HepG2 (cell line): ENCODE measurements around the gene BICRAL. TPM values are rescaled to one million over a fixed set of nuclear protein-coding genes. Genes with fewer than 3 reads are reported as not detected.
A peak's percentile ranks its signal among the peaks of the same experiment; 100 is the strongest.

Experiments used
- AFF4 ChIP-seq: sonication (generic); formaldehyde crosslinking; IDR thresholded peaks from 2 replicates; pipeline ENCODE4 v1.4.0; 2020; ENCODE audit warnings: missing genetic modification reagents
- HOXD1 ChIP-seq: sonication (generic); formaldehyde crosslinking; IDR thresholded peaks from 2 replicates; pipeline ENCODE4 v1.5.0; 2020; ENCODE audit warnings: missing genetic modification reagents
- KAT2B ChIP-seq: fragments of 150-350 bp; IDR thresholded peaks from 2 replicates; pipeline ENCODE4 v1.6.1; 2014; ENCODE audit warnings: low read depth, low read length, borderline replicate concordance
- KLF11 ChIP-seq: IDR thresholded peaks from 2 replicates; pipeline ENCODE4 v1.6.1; 2016; ENCODE audit warnings: missing compliant biosample characterization
- SIX1 ChIP-seq: sonication (generic); formaldehyde crosslinking; IDR thresholded peaks from 2 replicates; pipeline ENCODE4 v1.4.0; 2020; ENCODE audit warnings: missing genetic modification reagents, borderline replicate concordance
- ZFX ChIP-seq: sonication (generic); formaldehyde crosslinking; IDR thresholded peaks from 2 replicates; pipeline ENCODE4 v1.4.0; 2020; ENCODE audit warnings: mild to moderate bottlenecking, low read depth, missing genetic modification reagents, moderate library complexity
- ZNF101 ChIP-seq: sonication (generic); formaldehyde crosslinking; IDR thresholded peaks from 2 replicates; pipeline ENCODE4 v1.4.0; 2020; ENCODE audit warnings: mild to moderate bottlenecking, low read depth, missing genetic modification reagents, borderline replicate concordance
- ZNF264 ChIP-seq: sonication (generic); formaldehyde crosslinking; IDR thresholded peaks from 2 replicates; pipeline ENCODE4 v1.4.0; 2020; ENCODE audit warnings: missing genetic modification reagents
- ZNF317 ChIP-seq: sonication (generic); formaldehyde crosslinking; IDR thresholded peaks from 2 replicates; pipeline ENCODE4 v1.5.0; 2020; ENCODE audit warnings: mild to moderate bottlenecking, missing genetic modification reagents
- ZNF350 ChIP-seq: sonication (generic); formaldehyde crosslinking; IDR thresholded peaks from 2 replicates; pipeline ENCODE4 v1.4.0; 2020; ENCODE audit warnings: mild to moderate bottlenecking, low read depth, missing genetic modification reagents, borderline replicate concordance
- ZNF547 ChIP-seq: sonication (generic); formaldehyde crosslinking; IDR thresholded peaks from 2 replicates; pipeline ENCODE4 v1.5.1; 2020; ENCODE audit warnings: mild to moderate bottlenecking, missing genetic modification reagents
- ZNF670 ChIP-seq: sonication (generic); formaldehyde crosslinking; IDR thresholded peaks from 2 replicates; pipeline ENCODE4 v1.8.0; 2022; ENCODE audit warnings: mild to moderate bottlenecking, missing genetic modification reagents, borderline replicate concordance
- ZNF747 ChIP-seq: sonication (generic); formaldehyde crosslinking; IDR thresholded peaks from 2 replicates; pipeline ENCODE4 v1.8.1; 2023; ENCODE audit warnings: missing genetic modification reagents, mild to moderate bottlenecking, borderline replicate concordance
- ZNF790 ChIP-seq: sonication (generic); formaldehyde crosslinking; IDR thresholded peaks from 2 replicates; pipeline ENCODE4 v1.8.0; 2022; ENCODE audit warnings: missing genetic modification reagents, mild to moderate bottlenecking, borderline replicate concordance
- ZNF83 ChIP-seq: sonication (generic); formaldehyde crosslinking; IDR thresholded peaks from 2 replicates; pipeline ENCODE4 v1.4.0; 2020; ENCODE audit warnings: missing genetic modification reagents, mild to moderate bottlenecking, borderline replicate concordance
- ZNF850 ChIP-seq: sonication (generic); formaldehyde crosslinking; conservative IDR thresholded peaks from 2 replicates; pipeline ENCODE4 v1.9.0; 2021; ENCODE audit warnings: mild to moderate bottlenecking, missing genetic modification reagents
- ZXDC ChIP-seq: sonication (generic); formaldehyde crosslinking; IDR thresholded peaks from 2 replicates; pipeline ENCODE4 v1.5.0; 2020; ENCODE audit warnings: mild to moderate bottlenecking, missing genetic modification reagents
- polyA plus RNA-seq, 8 experiments: library from polyadenylated mRNA; depleted of rRNA in 3 of 8; stranded (reverse) in 7 of 8; unstranded in 1 of 8; fragments of >200 nt; fragmentation: Illumina TruSeq in 4 of 8; extraction: Trizol in 4 of 8; gene quantifications; 2 replicates each; pipeline versions ENCODE4 v1.2.1 to v1.2.3, GENCODE V29; 2011 to 2016; ENCODE audit warnings: low read depth in 4 of 8, missing spikeins in 1 of 8, mixed read lengths in 1 of 8; ENCODE audit not compliant: insufficient read depth in 1 of 8
- total RNA-seq, 5 experiments: library from RNA; depleted of rRNA; stranded (reverse); fragments of >200 nt; fragmentation: Illumina TruSeq; extraction: Trizol; gene quantifications; 2 replicates each; pipeline ENCODE4 v1.2.3, GENCODE V29; 2016; ENCODE audit warnings: low read depth in 1 of 5
- TF ChIP-seq, protein P1 (sequence below): sonication (generic); formaldehyde crosslinking; IDR thresholded peaks from 2 replicates; pipeline ENCODE4 v1.5.1; 2020; ENCODE audit warnings: missing genetic modification reagents, mild to moderate bottlenecking, borderline replicate concordance
- TF ChIP-seq, protein P2 (sequence below): sonication (generic); formaldehyde crosslinking; IDR thresholded peaks from 2 replicates; pipeline ENCODE4 v1.4.0; 2020; ENCODE audit warnings: mild to moderate bottlenecking, missing genetic modification reagents

Gene BICRAL
- total and polyA plus RNA-seq, 2 of the 13 experiments (the other 11 are each of a cell fraction or from before 2014, with no cell fraction given), result 5.0 to 13.5 TPM

DNA sequence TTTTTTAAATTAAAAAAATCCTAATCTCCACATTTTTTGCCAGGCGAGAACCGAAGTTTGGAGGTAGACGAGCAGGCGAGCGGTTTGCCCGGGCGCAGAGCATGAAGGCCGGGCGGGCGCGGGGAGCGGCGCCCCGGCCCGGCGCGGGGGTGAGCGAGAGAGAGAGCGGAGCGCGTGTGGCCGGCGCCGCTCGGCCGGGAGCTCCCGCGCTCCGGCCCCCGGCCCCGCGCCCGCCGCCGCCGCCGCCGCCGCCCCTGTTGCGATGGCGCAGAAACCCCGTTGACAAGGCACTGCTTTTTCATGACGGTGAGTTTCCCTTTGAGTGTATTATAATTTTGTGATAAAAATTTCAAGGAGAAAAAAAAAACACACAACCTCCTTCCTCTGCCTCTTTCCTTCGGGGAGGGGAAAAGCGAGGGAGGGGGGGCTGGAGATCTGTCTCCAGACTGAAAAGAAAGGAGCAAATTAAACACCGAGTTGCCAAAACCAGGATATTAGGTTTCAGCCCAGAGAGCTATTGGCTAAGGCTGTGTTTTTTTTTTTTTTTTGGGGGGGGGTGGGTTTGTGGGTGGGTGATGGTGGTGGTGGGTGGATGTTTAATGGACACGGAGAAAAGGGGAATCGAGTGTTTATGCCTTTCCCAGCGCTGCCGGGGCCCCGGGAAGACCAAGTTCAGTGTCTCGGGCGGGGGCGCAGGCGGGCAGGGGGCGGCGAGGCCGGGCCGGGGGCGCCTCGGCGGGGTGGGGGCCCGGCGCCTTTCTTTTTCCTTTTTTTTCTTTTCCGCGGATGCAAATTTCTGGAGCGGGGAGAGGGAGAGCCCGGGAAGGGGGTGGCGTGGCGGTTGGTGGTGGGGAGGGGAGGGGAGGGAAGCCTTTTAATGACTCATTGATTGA, at the start of gene BICRAL (continued):
- TF ChIP-seq KLF11 (CRISPR knock-in tag) (no peak), ZXDC (CRISPR knock-in tag) (peak; percentile 99), ZNF317 (CRISPR knock-in tag) (no peak), ZNF547 (CRISPR knock-in tag) (no peak), ZNF101 (CRISPR knock-in tag) (no peak), ZNF670 (no peak), KAT2B (no peak), ZNF790 (CRISPR knock-in tag) (no peak), AFF4 (no peak), ZNF83 (no peak), ZFX (CRISPR knock-in tag) (no peak), ZNF747 (CRISPR knock-in tag) (no peak), ZNF850 (CRISPR knock-in tag) (no peak), SIX1 (peak; percentile 84; the same call in 1 of the 2 replicates), ZNF350 (CRISPR knock-in tag) (no peak), HOXD1 (no peak), ZNF264 (CRISPR knock-in tag) (no peak)
- TF ChIP-seq, protein P1, sequence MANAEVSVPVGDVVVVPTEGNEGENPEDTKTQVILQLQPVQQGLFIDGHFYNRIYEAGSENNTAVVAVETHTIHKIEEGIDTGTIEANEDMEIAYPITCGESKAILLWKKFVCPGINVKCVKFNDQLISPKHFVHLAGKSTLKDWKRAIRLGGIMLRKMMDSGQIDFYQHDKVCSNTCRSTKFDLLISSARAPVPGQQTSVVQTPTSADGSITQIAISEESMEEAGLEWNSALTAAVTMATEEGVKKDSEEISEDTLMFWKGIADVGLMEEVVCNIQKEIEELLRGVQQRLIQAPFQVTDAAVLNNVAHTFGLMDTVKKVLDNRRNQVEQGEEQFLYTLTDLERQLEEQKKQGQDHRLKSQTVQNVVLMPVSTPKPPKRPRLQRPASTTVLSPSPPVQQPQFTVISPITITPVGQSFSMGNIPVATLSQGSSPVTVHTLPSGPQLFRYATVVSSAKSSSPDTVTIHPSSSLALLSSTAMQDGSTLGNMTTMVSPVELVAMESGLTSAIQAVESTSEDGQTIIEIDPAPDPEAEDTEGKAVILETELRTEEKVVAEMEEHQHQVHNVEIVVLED (CRISPR knock-in tag), result no peak
- TF ChIP-seq, protein P2, sequence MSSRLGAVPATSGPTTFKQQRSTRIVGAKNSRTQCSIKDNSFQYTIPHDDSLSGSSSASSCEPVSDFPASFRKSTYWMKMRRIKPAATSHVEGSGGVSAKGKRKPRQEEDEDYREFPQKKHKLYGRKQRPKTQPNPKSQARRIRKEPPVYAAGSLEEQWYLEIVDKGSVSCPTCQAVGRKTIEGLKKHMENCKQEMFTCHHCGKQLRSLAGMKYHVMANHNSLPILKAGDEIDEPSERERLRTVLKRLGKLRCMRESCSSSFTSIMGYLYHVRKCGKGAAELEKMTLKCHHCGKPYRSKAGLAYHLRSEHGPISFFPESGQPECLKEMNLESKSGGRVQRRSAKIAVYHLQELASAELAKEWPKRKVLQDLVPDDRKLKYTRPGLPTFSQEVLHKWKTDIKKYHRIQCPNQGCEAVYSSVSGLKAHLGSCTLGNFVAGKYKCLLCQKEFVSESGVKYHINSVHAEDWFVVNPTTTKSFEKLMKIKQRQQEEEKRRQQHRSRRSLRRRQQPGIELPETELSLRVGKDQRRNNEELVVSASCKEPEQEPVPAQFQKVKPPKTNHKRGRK (CRISPR knock-in tag), result no peak
